Measurements from ENCODE around the gene MAP3K10.

MAP3K10 gene

DNA sequence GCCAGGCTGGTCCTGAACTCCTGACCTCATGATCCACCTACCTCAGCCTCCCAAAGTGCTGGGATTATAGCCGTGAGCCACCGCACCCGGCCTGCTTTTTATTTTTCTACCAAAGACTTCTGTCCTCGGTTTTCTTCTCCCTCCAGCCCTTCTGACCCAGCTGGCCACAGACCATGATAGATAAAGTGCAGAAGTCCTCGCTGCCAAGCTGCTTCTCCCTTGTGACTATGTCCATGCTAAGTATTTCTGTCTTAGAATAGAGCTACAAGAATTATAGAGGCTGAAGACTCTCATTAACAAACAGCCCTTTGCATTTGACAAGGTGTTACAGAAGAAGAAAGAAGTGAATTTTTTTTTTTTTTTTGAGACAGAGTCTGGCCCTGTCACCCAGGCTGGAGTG lies 15.4 kb upstream of the MAP3K10 start:
- DNase-seq, result no peak

DNA sequence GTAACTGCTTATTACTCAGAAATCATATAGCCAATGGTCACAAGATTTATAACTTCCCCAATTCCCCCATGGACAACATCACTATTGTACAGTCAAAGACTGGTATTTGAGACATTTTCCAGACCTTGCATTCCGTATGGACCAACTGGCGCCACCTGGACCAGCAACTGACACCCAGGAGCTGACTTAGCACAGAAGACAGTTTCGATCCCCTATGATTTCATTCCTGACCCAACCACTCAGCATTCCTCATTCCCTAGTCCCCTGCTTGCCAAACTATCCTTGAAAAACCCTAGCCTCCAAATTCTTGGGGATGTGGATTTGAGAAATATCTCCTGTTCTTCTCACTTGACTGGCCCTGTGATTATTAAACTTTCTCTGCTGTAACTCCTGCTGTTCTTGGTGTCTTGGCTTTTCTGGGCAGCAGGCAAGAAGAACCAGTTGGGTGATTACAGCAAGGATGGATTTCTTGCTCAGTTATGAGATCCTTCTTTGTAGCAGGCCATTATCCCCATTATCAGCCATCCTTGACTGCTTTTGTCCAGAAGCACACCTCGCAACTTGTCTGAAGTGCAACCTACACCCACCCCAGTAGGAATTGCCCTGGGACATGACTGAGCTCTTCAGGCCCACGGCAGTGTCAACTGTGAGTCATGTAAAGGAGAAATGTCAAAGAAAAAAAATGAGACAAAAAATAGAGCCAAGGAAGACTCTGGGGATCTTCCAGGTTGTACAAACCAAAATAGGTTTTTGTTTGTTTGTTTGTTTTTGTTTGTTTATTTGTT lies 13.7 kb upstream of the MAP3K10 start:
- no peak for DNase-seq

DNA sequence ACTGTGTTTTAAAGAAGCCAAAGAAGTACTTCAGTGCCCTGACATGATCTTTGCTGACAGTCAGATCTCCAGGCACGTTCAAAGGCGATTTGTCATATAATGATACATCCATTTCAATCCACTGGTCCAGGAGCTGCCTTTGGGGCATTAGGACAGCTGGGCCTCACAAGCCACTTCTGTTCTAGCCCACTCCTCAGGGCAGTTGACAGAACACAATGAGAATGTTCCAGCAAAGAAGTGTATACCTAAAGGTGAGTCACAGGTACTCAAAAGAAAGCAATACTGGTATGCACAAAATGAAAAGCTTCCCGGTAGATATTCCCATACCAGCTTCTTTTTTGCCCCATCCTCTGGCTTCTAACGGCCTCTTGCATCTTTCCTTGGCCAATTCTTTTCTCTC lies 12.5 kb upstream of the MAP3K10 start:
- no peak for DNase-seq

DNA sequence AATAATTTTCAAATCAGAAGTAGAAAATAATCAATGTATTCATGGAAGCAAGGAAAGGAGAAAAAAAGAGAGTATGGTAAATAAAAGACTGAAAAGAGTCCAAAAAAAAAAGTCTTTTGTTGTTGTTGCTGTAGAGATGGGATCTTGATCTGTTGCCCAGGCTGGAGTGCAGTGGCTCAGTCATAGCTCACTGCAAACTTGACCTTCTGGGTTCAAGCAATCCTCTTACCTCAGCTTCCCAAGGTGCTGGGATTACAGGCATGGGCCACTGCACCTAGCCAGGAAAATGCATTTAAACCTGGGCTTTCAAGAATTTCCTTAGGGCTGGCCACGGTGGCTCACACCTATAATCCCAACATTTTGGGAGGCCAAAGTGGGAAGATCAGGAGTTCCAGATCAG lies 7.0 kb upstream of the MAP3K10 start:
- DNase-seq, result no peak

DNA sequence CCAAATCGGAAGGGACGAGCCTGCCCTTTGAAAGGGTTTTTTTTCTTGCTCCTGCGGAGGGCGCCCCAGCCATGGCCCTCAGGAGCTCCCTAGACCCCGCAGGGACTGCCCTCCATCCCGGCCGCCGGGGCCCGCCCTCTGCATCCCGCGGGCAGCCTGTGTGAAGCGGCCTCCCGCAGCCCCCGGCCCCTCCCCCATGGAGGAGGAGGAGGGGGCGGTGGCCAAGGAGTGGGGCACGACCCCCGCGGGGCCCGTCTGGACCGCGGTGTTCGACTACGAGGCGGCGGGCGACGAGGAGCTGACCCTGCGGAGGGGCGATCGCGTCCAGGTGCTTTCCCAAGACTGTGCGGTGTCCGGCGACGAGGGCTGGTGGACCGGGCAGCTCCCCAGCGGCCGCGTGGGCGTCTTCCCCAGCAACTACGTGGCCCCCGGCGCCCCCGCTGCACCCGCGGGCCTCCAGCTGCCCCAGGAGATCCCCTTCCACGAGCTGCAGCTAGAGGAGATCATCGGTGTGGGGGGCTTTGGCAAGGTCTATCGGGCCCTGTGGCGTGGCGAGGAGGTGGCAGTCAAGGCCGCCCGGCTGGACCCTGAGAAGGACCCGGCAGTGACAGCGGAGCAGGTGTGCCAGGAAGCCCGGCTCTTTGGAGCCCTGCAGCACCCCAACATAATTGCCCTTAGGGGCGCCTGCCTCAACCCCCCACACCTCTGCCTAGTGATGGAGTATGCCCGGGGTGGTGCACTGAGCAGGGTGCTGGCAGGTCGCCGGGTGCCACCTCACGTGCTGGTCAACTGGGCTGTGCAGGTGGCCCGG lies 815 bp downstream of the MAP3K10 start:
- peak; percentile 75 for DNase-seq

DNA sequence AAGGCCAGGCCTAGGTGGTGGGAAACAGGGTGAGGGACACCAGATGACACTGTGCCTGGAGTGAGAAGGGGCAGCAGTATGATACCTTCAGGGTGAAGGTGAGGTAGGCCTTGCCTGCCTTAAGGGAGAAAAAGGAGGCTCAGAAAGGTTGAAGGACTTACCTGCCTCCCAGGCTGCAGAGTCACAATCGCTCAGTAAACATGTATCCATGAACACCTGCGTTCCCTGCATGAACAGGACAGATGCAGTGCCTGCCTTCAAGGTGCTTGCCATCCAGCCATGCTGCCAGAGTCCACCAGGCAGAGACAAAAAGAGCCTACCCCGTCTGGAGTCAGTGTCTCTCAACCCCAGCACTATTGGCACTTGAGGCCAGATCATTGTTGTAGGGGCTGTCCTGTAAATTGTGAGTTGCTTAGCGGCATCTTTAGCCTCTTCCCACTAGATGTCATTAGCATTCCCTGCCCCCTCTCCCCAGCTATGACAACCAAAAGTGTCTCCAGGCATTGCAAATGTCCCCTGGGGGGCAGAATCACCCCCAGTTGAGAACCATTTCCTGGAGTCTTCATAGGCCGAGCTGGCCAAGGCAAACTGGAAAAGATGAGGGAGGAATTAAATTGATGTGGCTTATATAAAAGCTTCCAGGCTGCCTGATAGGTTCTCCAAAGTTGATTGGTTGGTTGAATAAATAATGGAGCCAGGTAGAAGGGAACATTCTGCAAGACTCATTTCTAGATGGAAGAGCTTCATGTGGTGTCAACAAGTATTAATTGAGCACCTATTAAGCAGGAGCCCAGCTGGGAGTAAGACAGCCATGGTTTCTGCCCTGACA lies 1.7 kb downstream of the MAP3K10 start:
- no peak for DNase-seq

DNA sequence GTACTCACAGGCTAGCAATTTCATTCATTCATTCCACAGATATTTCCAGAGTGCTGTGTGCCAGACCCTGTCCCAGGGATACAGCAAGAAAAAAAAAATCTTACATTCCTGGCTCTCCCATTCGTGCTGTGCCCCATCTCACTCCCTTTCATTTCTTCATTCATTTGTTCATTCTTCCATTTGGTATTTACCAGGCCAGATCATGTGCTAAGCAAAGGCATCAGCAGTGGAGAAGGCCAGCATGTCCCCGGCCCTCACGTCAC lies 2.3 kb downstream of the MAP3K10 start:
- no peak for DNase-seq

DNA sequence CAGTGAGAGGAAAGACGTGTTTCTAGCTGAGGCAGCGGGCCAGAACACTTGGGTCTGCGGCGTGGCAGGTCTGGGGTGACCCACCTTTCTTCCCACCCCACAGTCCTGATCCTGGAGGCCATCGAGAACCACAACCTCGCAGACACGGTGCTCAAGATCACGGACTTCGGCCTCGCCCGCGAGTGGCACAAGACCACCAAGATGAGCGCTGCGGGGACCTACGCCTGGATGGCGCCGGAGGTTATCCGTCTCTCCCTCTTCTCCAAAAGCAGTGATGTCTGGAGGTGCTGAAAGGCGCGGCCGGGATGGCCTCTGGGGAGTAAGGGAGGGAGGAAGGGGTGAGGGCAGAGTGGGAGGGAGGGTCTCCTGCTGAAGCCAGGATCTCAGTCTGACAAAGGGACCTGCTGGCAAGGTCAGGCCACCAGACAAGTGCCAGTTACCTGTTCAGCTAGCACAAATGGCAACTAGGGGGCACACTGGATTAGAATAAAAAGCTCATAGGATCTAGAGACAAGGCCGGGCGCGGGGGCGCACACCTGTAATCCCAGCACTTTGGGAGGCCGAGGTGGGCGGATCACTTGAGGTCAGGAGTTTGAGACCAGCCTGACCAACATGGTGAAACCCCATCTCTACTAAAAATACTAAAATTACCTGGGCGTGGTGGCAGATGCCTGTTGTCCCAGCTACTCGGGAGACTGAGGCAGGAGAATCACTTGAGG lies 7.2 kb downstream of the MAP3K10 start:
- DNase-seq, result no peak

DNA sequence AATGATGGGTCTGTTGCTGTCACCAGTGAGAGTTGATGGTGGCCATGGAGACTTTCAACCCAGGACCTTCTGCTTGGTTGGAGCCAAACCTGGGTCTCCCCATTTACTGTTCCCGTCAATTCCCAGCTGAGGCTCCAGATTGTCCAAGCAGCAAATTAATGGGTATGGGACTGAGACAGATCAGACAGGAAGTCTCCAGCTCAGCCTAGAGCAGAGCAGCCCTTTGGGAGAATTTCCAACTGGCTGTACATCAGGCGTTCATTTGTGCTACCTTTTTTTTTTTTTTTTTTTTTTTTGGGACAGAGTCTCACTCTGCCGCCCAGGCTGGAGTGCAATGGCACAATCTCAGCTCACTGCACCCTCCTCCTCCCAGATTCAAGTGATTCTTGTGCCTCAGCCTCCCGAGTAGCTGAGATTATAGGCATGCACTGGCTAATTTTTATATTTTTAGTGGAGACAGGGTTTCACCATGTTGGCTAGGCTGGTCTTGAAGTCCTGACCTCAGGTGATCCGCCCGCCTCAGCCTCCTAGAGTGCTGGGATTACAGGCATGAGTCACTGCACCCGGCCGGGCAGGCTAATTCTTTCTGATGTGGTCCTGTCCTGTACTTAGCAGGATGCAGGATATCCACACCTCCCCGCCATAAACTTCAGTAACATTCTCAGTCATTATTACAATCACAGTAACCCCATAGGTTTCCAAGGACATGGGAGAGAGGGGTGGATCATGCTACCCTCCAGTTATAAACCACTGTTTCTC lies 9.3 kb downstream of the MAP3K10 start:
- DNase-seq, result no peak

DNA sequence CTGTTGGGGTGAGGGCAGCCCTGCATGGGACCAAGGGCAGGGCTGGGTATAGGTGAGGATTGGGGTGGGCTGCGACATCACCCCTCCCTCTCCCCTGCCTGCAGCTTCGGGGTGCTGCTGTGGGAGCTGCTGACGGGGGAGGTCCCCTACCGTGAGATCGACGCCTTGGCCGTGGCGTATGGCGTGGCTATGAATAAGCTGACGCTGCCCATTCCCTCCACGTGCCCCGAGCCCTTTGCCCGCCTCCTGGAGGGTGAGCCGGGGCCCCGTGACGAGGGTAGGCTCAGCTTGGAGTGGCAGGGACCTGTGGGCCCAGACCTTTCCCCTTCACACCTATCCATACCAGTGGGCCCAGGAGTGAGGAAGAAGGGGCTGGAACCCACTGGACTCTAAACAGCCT lies 13.2 kb downstream of the MAP3K10 start:
- DNase-seq, result no peak

DNA sequence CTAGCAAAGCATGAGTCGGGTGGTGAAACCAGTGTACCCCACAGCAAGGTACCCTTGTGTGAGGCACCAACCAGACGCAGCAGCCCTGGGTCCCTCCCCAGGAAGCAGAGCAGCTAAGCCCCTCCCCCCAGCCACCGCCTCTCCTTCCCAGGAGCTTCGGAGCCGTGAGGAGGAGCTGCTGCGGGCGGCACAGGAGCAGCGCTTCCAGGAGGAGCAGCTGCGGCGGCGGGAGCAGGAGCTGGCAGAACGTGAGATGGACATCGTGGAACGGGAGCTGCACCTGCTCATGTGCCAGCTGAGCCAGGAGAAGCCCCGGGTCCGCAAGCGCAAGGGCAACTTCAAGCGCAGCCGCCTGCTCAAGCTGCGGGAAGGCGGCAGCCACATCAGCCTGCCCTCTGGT lies 14.5 kb downstream of the MAP3K10 start:
- no peak for DNase-seq

DNA sequence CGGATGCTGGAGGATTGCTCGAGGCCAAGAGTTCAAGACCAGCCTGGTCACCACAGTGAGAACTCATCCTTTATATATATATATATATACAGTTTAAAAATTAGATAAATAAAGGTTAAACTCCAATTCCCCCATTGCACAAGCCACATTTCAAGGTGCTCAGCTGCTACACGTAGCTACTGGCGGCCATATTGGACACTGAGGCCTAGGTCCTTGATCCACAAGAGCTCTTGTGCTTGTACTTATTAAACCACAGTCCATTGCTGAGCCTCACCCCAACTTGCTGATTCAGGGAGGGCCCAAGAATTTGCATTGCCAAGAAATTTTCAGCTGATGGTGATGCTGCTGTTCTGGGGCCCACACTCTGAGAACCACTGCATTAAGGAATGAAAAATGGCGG lies 17.4 kb downstream of the MAP3K10 start:
- no peak for DNase-seq

DNA sequence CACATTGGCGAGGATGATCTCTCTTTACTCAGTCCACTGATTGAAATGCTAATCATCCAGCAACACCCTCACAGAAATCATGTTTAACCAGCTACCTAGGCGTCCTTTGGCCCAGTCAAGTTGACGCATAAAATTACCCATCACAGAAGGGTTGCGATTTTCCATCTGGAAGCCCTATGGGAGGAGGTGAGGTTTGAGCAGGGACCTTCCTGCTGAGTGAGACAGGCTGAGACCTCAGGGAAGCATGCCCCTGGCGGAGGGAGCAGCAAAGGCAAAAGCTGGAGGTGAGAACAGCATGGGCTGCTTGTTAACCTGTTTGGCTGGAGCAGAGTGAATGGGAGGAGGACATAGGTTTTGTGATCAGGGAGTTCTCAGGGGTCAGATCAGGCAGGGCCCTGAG lies 19.7 kb downstream of the MAP3K10 start:
- no peak for DNase-seq

DNA sequence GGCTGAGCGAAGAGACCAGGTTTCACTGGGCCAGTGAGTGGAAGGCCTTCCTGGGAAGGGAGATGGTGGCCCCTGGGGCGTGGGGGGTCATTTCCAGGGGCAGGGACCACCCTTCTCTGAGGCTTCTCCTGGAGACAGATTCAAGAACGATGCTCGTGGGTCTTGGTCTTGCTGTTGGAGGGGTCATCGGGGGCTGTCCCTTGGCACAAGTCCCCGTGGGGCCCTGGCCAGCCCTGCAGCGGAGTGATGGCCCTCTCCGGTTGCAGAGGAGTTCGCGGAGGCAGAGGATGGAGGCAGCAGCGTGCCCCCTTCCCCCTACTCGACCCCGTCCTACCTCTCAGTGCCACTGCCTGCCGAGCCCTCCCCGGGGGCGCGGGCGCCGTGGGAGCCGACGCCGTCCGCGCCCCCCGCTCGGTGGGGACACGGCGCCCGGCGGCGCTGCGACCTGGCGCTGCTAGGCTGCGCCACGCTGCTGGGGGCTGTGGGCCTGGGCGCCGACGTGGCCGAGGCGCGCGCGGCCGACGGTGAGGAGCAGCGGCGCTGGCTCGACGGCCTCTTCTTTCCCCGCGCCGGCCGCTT lies 22.1 kb downstream of the MAP3K10 start:
- no peak for DNase-seq

DNA sequence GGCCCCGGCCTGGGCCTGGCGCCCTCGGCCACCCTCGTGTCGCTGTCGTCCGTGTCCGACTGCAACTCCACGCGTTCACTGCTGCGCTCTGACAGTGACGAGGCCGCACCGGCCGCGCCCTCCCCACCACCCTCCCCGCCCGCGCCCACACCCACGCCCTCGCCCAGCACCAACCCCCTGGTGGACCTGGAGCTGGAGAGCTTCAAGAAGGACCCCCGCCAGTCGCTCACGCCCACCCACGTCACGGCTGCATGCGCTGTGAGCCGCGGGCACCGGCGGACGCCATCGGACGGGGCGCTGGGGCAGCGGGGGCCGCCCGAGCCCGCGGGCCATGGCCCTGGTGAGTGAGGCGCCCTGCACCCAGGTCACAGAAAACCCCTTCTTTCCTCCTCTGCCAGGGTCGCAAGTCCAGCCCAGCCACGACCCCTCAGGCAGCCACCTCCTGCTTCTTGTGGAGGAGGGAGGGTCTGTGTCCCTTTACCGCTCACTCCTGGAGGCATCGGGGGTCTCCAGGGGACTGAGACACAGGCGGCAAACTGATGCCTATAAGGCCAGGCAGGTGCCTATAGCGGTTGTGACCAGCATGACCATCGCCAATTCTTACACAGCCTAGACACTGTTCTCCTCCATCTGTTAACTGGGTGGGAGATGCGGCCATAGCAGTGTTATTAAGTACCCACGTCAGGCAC lies 22.8 kb downstream of the MAP3K10 start:
- DNase-seq, result no peak

DNA sequence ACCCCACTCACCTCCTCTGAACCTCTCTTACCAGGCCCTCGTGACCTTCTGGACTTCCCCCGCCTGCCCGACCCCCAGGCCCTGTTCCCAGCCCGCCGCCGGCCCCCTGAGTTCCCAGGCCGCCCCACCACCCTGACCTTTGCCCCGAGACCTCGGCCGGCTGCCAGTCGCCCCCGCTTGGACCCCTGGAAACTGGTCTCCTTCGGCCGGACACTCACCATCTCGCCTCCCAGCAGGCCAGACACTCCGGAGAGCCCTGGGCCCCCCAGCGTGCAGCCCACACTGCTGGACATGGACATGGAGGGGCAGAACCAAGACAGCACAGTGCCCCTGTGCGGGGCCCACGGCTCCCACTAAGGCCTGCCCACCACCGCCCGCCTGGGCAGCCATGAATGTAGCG lies 23.7 kb downstream of the MAP3K10 start:
- no peak for DNase-seq

DNA sequence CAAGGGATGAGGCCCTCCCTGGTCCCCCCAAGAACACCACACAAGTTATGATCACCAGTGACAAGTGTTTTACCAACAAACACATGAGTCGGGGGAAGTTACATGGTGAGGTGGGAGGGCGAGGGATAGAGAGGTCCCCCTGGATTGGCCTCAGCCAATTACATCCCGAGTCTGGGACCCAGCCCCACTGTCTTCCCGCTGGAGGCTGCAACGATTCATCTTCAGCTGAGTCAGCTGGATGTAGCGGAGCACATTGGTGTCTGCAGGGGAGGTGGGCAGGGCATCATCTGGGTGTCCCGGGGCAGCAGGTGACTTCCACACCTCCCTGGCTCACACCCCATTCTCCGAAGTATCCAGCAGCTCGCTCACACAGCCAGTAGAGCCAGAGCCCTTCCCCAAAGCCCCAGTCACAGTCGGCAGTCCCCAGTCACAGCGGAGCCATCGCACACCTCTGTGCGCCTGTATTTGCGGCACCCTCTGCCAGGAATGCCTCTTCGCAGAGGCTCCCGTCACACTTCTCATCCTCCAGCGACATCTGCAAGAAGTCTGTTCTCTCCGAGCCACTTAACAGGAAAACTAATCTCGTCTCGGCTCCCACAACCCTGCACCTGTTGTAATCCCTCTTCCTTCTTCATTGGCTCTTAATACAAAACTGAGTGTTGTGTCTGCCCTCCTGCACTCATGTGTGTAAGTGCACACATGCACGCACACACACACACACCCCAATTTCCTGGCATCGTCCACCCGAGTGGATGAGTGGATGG lies 25.0 kb downstream of the MAP3K10 start:
- DNase-seq, result peak; percentile 53

DNA sequence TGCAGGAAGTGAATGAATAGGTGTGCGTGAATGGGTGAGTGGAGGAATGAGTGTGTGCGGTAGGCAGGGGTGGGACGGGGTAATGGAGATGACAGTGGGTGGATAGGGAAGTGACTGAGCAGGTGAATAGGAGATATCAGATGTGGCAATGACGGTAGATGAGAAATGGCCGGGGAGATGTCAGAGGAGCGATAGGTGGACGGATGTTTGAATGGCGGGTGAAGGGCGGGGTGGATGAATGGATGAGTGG lies 25.5 kb downstream of the MAP3K10 start:
- DNase-seq, result no peak

DNA sequence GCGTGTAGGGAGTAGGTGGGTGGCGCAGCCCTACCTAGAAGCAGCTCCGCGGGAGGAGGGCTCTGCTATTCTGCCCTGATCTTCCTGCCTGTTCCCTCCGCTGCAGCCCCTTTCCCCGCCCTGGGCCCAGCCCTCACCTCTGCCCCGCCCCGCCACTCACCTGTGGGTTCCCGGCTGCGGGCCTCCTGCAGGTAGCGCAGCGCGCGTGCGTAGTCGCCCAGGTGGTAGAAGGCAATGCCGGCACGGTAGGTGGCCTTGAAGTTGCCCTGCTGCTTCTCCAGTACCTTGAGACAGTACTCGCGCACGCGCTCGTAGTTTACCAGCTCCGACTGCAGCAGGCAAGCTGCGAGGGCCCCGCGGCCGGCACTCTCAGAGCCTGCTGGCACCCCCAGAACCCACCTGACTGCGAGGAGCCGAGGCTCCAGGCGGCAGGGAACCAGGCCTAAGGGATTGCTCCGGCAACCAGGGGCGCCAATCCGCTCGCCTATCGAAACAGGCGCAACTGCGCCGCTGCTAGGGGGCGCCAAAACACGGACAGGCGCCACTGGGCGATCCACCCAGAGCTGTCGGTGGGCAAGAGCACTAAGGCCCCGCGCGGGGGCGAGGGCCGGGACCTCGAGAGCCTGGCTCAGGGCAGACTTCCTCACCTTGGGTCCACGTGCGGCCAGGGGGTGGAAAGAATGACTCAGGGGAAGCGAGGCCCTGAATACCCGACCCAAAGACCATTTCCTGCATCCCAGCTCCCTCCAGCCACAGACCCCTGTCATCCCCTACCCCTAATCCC lies 26.0 kb downstream of the MAP3K10 start:
- DNase-seq, result peak; percentile 96

Measured in NCI-H69 (cell line).